ENCODE results near the gene RDH16. TPM values are rescaled to one million over a fixed set of nuclear protein-coding genes. Genes with fewer than 3 reads are reported as not detected.
A peak's percentile ranks its signal among the peaks of the same experiment; 100 is the strongest.
"Not testable (repeated sequence)": the region's sequence is repeated elsewhere in the genome, so short reads cannot be mapped to it uniquely, and the experiment has no call there.

Gene RDH16
- total RNA-seq, 4 donors from 2014 or later, result 0.65 to 2.4 (median 1.8) TPM

- TF ChIP-seq CTCF (IDR thresholded peaks at IDR 0.05) (no peak), POLR2AphosphoS5 (IDR thresholded peaks at IDR 0.05) (no peak), POLR2A (IDR thresholded peaks at IDR 0.05) (no peak), EP300 (IDR thresholded peaks at IDR 0.05) (no peak)
- no peaks in the 10 kb centered on the region for H3K27me3 ChIP-seq
- H3K4me1 ChIP-seq, result peaks cover 12% of the 10 kb centered on the region
- DNase-seq (ENCODE audit: low spot score in 2 of 2), result no peak
- peak overlapping the region; percentile 67 for H3K27ac ChIP-seq
- no peaks in the 10 kb centered on the region for H3K9me3 ChIP-seq
- H3K36me3 ChIP-seq, result no peaks in the 10 kb centered on the region
- 0% methylated on average over 1 of the region's 3 CpGs for WGBS
- no peak overlapping the region for H3K4me3 ChIP-seq
These were observed 15.9 kb downstream of the RDH16 start for GRCh38 chr12:56941299-56942017.

- not testable (repeated sequence) for DNase-seq (ENCODE audit: low spot score in 2 of 2); H3K27me3 ChIP-seq; H3K27ac ChIP-seq; H3K36me3 ChIP-seq; H3K4me3 ChIP-seq; H3K9me3 ChIP-seq
- peaks cover 12% of the 10 kb centered on the region for H3K4me1 ChIP-seq
- no CpG with 5 or more reads among the region's 4 CpGs for WGBS
These were observed 16.5 kb downstream of the RDH16 start for GRCh38 chr12:56940942-56941298.

GRCh38 chr12:56935752-56936151, 21.7 kb downstream of the RDH16 start:
- no peak for DNase-seq (ENCODE audit: low spot score in 2 of 2)
- Histone ChIP-seq H3K4me3 (no peak overlapping the region), H3K4me1 (peaks cover 30% of the 10 kb centered on the region), H3K27ac (no peak overlapping the region), H3K36me3 (no peaks in the 10 kb centered on the region), H3K27me3 (no peaks in the 10 kb centered on the region), H3K9me3 (no peaks in the 10 kb centered on the region)
- TF ChIP-seq EP300 (IDR thresholded peaks at IDR 0.05), result no peak
- no peak for TF ChIP-seq POLR2AphosphoS5 (IDR thresholded peaks at IDR 0.05)
- TF ChIP-seq POLR2A (IDR thresholded peaks at IDR 0.05), result no peak
- TF ChIP-seq CTCF (IDR thresholded peaks at IDR 0.05), result no peak
- WGBS, result 86% methylated on average over 1 of the region's 2 CpGs

- Histone ChIP-seq H3K27ac (peak overlapping the region; percentile 28), H3K27me3 (no peaks in the 10 kb centered on the region), H3K9me3 (no peaks in the 10 kb centered on the region), H3K4me3 (no peak overlapping the region), H3K36me3 (no peaks in the 10 kb centered on the region), H3K4me1 (peaks cover 30% of the 10 kb centered on the region)
- TF ChIP-seq CTCF (IDR thresholded peaks at IDR 0.05) (no peak), POLR2A (IDR thresholded peaks at IDR 0.05) (no peak), EP300 (IDR thresholded peaks at IDR 0.05) (no peak), POLR2AphosphoS5 (IDR thresholded peaks at IDR 0.05) (no peak)
- WGBS, result 87% methylated on average over 2 of the region's 2 CpGs
- no peak for DNase-seq (ENCODE audit: low spot score in 2 of 2)
These were observed 22.3 kb downstream of the RDH16 start for GRCh38 chr12:56935157-56935556.

- peak within 1 kb of the TSS; percentile 65 for H3K27ac ChIP-seq
- no peaks in the 10 kb centered on the region for H3K9me3 ChIP-seq
- 88% methylated on average over 11 of the region's 15 CpGs for WGBS
- no peak for TF ChIP-seq CTCF (IDR thresholded peaks at IDR 0.05)
- TF ChIP-seq POLR2AphosphoS5 (IDR thresholded peaks at IDR 0.05), result no peak
- TF ChIP-seq EP300 (IDR thresholded peaks at IDR 0.05), result no peak
- no peak for TF ChIP-seq POLR2A (IDR thresholded peaks at IDR 0.05)
- peak in 1 of 2 donors; percentile 71 for DNase-seq (ENCODE audit: low spot score in 2 of 2)
- peaks cover 30% of the 10 kb centered on the region for H3K4me1 ChIP-seq
- H3K27me3 ChIP-seq, result no peaks in the 10 kb centered on the region
- no peak within 1 kb of the TSS for H3K4me3 ChIP-seq
- no peaks in the 10 kb centered on the region for H3K36me3 ChIP-seq
These were observed 23.4 kb downstream of the RDH16 start, which contains the start of gene SDR9C7 for GRCh38 chr12:56933826-56934625. Gene SDR9C7, minus strand, starts transcription at chr12:56934408. Its CDS starts 147 bp downstream, at chr12:56934261.

Measured in suprapubic skin (tissue), 4 donors.